ENCODE results near the gene FAM161A. TPM values are rescaled to one million over a fixed set of nuclear protein-coding genes. Genes with fewer than 3 reads are reported as not detected.
"Not testable (repeated sequence)": the region's sequence is repeated elsewhere in the genome, so short reads cannot be mapped to it uniquely, and the experiment has no call there.

FAM161A gene
- total RNA-seq, 2 donors from 2014 or later: 15.1 to 19.0 TPM

DNA sequence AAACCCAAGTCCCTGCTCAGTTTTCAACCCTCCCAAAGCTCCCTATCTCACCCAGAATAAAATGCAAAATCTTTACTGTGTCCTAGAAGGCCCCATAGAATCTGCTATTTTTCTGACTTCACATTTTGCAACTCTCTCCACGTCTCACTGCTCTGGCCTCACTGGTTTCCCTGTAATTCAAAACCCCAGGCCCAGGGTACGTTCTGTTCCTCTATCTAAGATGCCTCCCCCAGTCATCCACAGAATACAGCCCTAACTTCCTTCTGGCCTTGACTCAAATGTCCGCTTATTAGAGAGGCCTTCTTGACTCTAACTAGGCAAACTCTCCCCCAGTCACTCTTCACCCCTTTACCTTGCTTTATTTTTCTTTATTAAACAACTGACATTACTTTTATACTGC is 42.0 kb downstream of the FAM161A start:
- Histone ChIP-seq H3K36me3 (ENCODE audit: control insufficient read depth, insufficient read depth, low read length) (no peaks in the 10 kb centered on the region), H3K27ac (ENCODE audit: low read depth, low read length) (no peak overlapping the region), H3K4me3 (ENCODE audit: low read length) (no peak overlapping the region), H3K9ac (ENCODE audit: extremely low read depth, low read length, poor library complexity, severe bottlenecking) (no peak overlapping the region), H3K27me3 (ENCODE audit: control insufficient read depth, insufficient read depth, low read length, poor library complexity, severe bottlenecking) (no peaks in the 10 kb centered on the region), H3K9me3 (ENCODE audit: control insufficient read depth, low read length) (no peaks in the 10 kb centered on the region), H3K4me1 (ENCODE audit: control insufficient read depth, insufficient read depth, low read length) (no peaks in the 10 kb centered on the region)
- TF ChIP-seq, protein P1, sequence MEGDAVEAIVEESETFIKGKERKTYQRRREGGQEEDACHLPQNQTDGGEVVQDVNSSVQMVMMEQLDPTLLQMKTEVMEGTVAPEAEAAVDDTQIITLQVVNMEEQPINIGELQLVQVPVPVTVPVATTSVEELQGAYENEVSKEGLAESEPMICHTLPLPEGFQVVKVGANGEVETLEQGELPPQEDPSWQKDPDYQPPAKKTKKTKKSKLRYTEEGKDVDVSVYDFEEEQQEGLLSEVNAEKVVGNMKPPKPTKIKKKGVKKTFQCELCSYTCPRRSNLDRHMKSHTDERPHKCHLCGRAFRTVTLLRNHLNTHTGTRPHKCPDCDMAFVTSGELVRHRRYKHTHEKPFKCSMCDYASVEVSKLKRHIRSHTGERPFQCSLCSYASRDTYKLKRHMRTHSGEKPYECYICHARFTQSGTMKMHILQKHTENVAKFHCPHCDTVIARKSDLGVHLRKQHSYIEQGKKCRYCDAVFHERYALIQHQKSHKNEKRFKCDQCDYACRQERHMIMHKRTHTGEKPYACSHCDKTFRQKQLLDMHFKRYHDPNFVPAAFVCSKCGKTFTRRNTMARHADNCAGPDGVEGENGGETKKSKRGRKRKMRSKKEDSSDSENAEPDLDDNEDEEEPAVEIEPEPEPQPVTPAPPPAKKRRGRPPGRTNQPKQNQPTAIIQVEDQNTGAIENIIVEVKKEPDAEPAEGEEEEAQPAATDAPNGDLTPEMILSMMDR (conservative IDR thresholded peaks at IDR 0.05): no peak
- H3K36me3 Mint-ChIP-seq (ENCODE audit: low read depth): no peaks in the 10 kb centered on the region
- H3K27ac Mint-ChIP-seq: no peak overlapping the region
- H3K4me1 Mint-ChIP-seq: peaks cover 2% of the 10 kb centered on the region
- no peaks in the 10 kb centered on the region for H3K9me3 Mint-ChIP-seq
- no peak overlapping the region for H3K4me3 Mint-ChIP-seq
- H3K27me3 Mint-ChIP-seq (ENCODE audit: insufficient read depth): peaks cover 2% of the 10 kb centered on the region
- no peak for DNase-seq
- WGBS, 2 experiments (ENCODE audit: insufficient coverage in 1 of 2, insufficient read length in 1 of 2): 85 to 88% methylated on average over 2 to 3 of the region's 3 CpGs

DNA sequence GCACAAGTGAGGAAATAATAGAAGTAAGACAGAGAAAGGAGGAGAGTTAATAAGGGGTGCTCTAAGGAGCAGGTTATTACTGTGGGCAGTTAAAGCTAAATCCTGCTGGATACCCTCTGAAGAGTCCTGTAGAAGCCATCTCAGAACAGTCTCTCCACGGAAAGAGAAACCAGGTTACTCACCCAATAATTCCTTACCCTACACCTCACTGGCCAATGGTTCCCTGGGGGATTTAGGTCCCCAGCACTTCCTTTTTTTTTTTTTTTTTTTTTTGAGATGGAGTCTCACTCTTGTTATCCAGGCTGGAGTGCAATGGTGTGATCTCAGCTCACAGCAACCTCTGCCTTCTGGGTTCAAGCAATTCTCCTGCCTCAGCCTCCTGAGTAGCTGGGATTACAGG is 43.7 kb downstream of the FAM161A start:
- H3K27ac Mint-ChIP-seq: not testable (repeated sequence)

DNA sequence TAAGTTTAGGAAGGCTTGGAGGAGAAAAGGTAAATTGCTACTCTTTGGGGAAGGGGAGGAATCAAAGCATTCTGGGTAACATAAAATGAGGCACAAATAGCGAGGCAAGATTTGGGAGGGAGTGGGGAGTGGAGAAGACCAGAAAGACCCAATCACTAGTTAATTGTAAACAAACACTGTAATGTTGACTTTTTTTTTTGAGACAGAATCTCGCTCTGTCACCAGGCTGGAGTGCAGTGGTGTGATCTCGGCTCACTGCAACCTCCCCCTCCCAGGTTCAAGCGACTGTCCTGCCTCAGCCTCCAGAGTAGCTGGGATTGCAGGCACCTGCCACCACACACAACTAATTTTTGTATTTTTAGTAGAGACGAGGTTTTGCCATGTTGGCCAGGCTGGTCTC is 45.2 kb downstream of the FAM161A start:
- not testable (repeated sequence) for H3K36me3 ChIP-seq (ENCODE audit: control insufficient read depth, insufficient read depth, low read length); H3K27me3 Mint-ChIP-seq (ENCODE audit: insufficient read depth); H3K4me3 Mint-ChIP-seq; H3K4me1 Mint-ChIP-seq; H3K4me1 ChIP-seq (ENCODE audit: control insufficient read depth, insufficient read depth, low read length); H3K9me3 ChIP-seq (ENCODE audit: control insufficient read depth, low read length); H3K9ac ChIP-seq (ENCODE audit: extremely low read depth, low read length, poor library complexity, severe bottlenecking); H3K4me3 ChIP-seq (ENCODE audit: low read length); H3K36me3 Mint-ChIP-seq (ENCODE audit: low read depth); DNase-seq; H3K27me3 ChIP-seq (ENCODE audit: control insufficient read depth, insufficient read depth, low read length, poor library complexity, severe bottlenecking); H3K27ac Mint-ChIP-seq; H3K9me3 Mint-ChIP-seq; H3K27ac ChIP-seq (ENCODE audit: low read depth, low read length)
- 92 to 94% methylated on average over 2 to 5 of the region's 5 CpGs for WGBS, 2 experiments (ENCODE audit: insufficient coverage in 1 of 2, insufficient read length in 1 of 2)

More for the DNA sequence above, 43.7 kb downstream of the FAM161A start:
- H3K9me3 ChIP-seq (ENCODE audit: control insufficient read depth, low read length); H3K9ac ChIP-seq (ENCODE audit: extremely low read depth, low read length, poor library complexity, severe bottlenecking); H3K4me3 Mint-ChIP-seq; H3K27me3 Mint-ChIP-seq (ENCODE audit: insufficient read depth); H3K9me3 Mint-ChIP-seq; H3K27me3 ChIP-seq (ENCODE audit: control insufficient read depth, insufficient read depth, low read length, poor library complexity, severe bottlenecking); H3K36me3 ChIP-seq (ENCODE audit: control insufficient read depth, insufficient read depth, low read length); H3K4me3 ChIP-seq (ENCODE audit: low read length); H3K36me3 Mint-ChIP-seq (ENCODE audit: low read depth); H3K4me1 ChIP-seq (ENCODE audit: control insufficient read depth, insufficient read depth, low read length); H3K4me1 Mint-ChIP-seq; DNase-seq; H3K27ac ChIP-seq (ENCODE audit: low read depth, low read length): not testable (repeated sequence)
- 94% methylated on average over 1 of the region's 1 CpG; no CpG with 5 or more reads in 1 of the 2 experiments for WGBS, 2 experiments (ENCODE audit: insufficient coverage in 1 of 2, insufficient read length in 1 of 2)

DNA sequence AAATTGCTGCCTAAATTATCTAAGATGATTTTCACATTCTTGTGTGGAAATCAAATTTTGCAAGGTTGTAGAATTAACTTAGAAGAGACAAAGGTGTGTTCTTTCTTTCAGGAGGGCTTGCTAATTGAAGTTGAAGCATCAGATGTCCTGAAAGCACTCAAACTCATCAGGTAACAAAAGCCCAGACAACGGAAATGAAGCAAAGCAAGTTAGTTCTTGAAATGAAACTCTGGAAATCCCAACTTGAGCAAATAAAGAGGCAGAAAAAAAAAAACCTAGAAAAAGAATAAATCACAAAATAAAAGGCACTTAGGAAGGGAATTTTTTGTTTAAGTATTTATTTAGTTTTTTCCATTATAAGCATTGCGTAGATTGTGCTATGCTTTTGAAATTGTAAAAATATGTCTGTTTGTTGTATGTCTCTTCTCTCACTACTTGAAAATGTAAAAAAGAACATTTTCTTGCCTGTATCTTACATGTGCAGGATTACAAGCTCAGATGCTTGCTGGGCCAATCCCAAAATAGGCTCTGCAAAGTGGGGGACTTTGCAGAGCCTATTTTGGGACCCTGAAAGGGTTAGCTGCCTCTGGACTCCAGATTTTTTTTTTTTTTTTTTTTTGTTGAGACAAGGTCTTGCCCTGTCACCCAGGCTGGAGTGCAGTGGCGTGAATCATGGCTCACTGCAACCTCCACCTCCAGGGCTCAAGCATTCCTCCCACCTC is 46.7 kb downstream of the FAM161A start:
- Mint-ChIP-seq H3K27me3 (ENCODE audit: insufficient read depth) (peaks cover 12% of the 10 kb centered on the region), H3K27ac (no peak overlapping the region), H3K9me3 (no peaks in the 10 kb centered on the region), H3K4me3 (no peak overlapping the region), H3K36me3 (ENCODE audit: low read depth) (no peaks in the 10 kb centered on the region), H3K4me1 (peaks cover 2% of the 10 kb centered on the region)
- TF ChIP-seq, protein P1 (conservative IDR thresholded peaks at IDR 0.05): no peak
- Histone ChIP-seq H3K4me3 (ENCODE audit: low read length) (no peak overlapping the region), H3K36me3 (ENCODE audit: control insufficient read depth, insufficient read depth, low read length) (no peaks in the 10 kb centered on the region), H3K9ac (ENCODE audit: extremely low read depth, low read length, poor library complexity, severe bottlenecking) (no peak overlapping the region), H3K27me3 (ENCODE audit: control insufficient read depth, insufficient read depth, low read length, poor library complexity, severe bottlenecking) (peaks cover 7% of the 10 kb centered on the region), H3K4me1 (ENCODE audit: control insufficient read depth, insufficient read depth, low read length) (no peaks in the 10 kb centered on the region), H3K9me3 (ENCODE audit: control insufficient read depth, low read length) (no peaks in the 10 kb centered on the region), H3K27ac (ENCODE audit: low read depth, low read length) (no peak overlapping the region)
- WGBS, 2 experiments (ENCODE audit: insufficient coverage in 1 of 2, insufficient read length in 1 of 2): 85 to 95% methylated on average over 2 to 3 of the region's 3 CpGs
- DNase-seq: no peak

Data from endodermal cell (in vitro differentiated cells).